ENCODE data around the gene PDE1A. TPM values are rescaled to one million over a fixed set of nuclear protein-coding genes. Genes with fewer than 3 reads are reported as not detected.

The PDE1A gene
- total RNA-seq, 2 donors from 2014 or later, result 4.1 to 6.0 TPM

GRCh38 chr2:182210669-182211068, 216.2 kb downstream of the PDE1A start:
- intact Hi-C loops (cut with DNase I), result no loop called here
- Histone ChIP-seq H3K27me3 (replicated peaks; ENCODE audit: insufficient read depth) (no peaks in the 10 kb centered on the region), H3K27ac (no peak overlapping the region), H3K9me3 (no peaks in the 10 kb centered on the region), H3K36me3 (no peaks in the 10 kb centered on the region), H3K4me3 (no peak overlapping the region), H3K4me1 (replicated peaks) (no peaks in the 10 kb centered on the region)
- no peak for DNase-seq (ENCODE audit: low spot score)
- TF ChIP-seq CTCF (IDR thresholded peaks at IDR 0.05) (no peak), POLR2AphosphoS5 (IDR thresholded peaks at IDR 0.05) (no peak), POLR2A (IDR thresholded peaks at IDR 0.05) (no peak)

- H3K27me3 ChIP-seq (replicated peaks; ENCODE audit: insufficient read depth), result no peaks in the 10 kb centered on the region
- no peak overlapping the region for H3K4me3 ChIP-seq
- TF ChIP-seq CTCF (IDR thresholded peaks at IDR 0.05), result no peak
- no peak for TF ChIP-seq POLR2AphosphoS5 (IDR thresholded peaks at IDR 0.05)
- no peak for TF ChIP-seq POLR2A (IDR thresholded peaks at IDR 0.05)
- no peak overlapping the region for H3K27ac ChIP-seq
- no peaks in the 10 kb centered on the region for H3K4me1 ChIP-seq (replicated peaks)
- 93% methylated on average over 4 of the region's 4 CpGs for WGBS
- DNase-seq (ENCODE audit: low spot score), result no peak
- no peaks in the 10 kb centered on the region for H3K9me3 ChIP-seq
- intact Hi-C loops (cut with DNase I), result no loop called here
- no peaks in the 10 kb centered on the region for H3K36me3 ChIP-seq
Measured at GRCh38 chr2:182208421-182208820, 218.4 kb downstream of the PDE1A start.

- no peaks in the 10 kb centered on the region for H3K36me3 ChIP-seq
- no peaks in the 10 kb centered on the region for H3K9me3 ChIP-seq
- intact Hi-C loops (cut with DNase I), result no loop called here
- H3K27ac ChIP-seq, result no peak overlapping the region
- TF ChIP-seq CTCF (IDR thresholded peaks at IDR 0.05), result no peak
- TF ChIP-seq POLR2A (IDR thresholded peaks at IDR 0.05), result no peak
- TF ChIP-seq POLR2AphosphoS5 (IDR thresholded peaks at IDR 0.05), result no peak
- 96% methylated on average over 5 of the region's 5 CpGs for WGBS
- no peak for DNase-seq (ENCODE audit: low spot score)
- no peaks in the 10 kb centered on the region for H3K4me1 ChIP-seq (replicated peaks)
- H3K27me3 ChIP-seq (replicated peaks; ENCODE audit: insufficient read depth), result no peaks in the 10 kb centered on the region
- no peak overlapping the region for H3K4me3 ChIP-seq
Measured at GRCh38 chr2:182207049-182207746, 219.6 kb downstream of the PDE1A start.

- Histone ChIP-seq H3K9me3 (no peaks in the 10 kb centered on the region), H3K36me3 (no peaks in the 10 kb centered on the region), H3K4me3 (no peak overlapping the region), H3K27ac (no peak overlapping the region), H3K27me3 (replicated peaks; ENCODE audit: insufficient read depth) (no peaks in the 10 kb centered on the region), H3K4me1 (replicated peaks) (no peaks in the 10 kb centered on the region)
- intact Hi-C loops (cut with DNase I), result no loop called here
- no peak for DNase-seq (ENCODE audit: low spot score)
- TF ChIP-seq POLR2AphosphoS5 (IDR thresholded peaks at IDR 0.05) (no peak), POLR2A (IDR thresholded peaks at IDR 0.05) (no peak), CTCF (IDR thresholded peaks at IDR 0.05) (no peak)
Measured at GRCh38 chr2:182197529-182197928, 229.3 kb downstream of the PDE1A start.

GRCh38 chr2:182193291-182193690, 233.5 kb downstream of the PDE1A start:
- Histone ChIP-seq H3K27me3 (replicated peaks; ENCODE audit: insufficient read depth) (no peaks in the 10 kb centered on the region), H3K9me3 (no peaks in the 10 kb centered on the region), H3K36me3 (no peaks in the 10 kb centered on the region), H3K4me1 (replicated peaks) (no peaks in the 10 kb centered on the region), H3K4me3 (no peak overlapping the region), H3K27ac (no peak overlapping the region)
- TF ChIP-seq CTCF (IDR thresholded peaks at IDR 0.05) (no peak), POLR2AphosphoS5 (IDR thresholded peaks at IDR 0.05) (no peak), POLR2A (IDR thresholded peaks at IDR 0.05) (no peak)
- WGBS, result 96% methylated on average over 5 of the region's 5 CpGs
- no peak for DNase-seq (ENCODE audit: low spot score)
- intact Hi-C loops (cut with DNase I), result no loop called here

All from prostate gland (tissue), 2 donors.